Measurements from ENCODE around the gene HLCS.

Gene HLCS

DNA sequence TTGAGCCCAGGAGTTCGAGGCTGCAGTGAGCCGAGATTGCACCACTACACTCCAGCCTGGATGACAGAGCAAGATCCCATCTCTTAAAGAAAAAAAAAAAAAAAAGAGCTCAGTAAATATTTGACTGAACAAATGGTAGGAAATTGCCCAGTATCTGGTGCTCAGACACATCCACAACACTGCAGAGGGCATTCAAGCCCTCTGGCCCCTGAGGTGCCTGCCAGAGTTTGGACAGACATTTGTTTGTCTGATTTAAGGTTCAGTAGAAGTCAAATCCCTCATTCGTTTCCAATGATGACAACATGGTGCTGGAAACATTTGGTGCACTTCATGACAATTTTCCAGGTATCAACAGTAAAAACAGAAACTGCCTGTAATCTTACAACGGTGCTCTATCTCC, 86.6 kb downstream of the HLCS start:
- no peak for DNase-seq

DNA sequence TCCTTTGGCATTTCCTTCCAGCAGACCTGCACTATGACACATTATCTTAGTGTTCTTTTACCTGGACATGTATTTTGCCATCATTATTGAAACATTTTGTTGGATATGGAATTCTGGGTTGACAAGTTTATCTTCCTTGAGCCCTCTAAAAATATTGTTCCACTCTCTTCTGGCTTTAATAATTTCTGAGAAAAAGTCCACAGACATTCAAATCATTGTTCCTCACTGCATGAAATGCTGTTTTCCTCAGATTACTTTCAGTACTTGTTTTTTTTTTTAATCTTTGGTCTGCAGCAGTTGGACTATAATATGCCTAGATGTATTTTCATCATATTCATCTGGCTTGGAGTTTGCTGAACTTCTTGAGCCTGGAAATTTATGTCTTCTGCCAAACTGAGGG, 88.7 kb downstream of the HLCS start:
- no peak for DNase-seq

DNA sequence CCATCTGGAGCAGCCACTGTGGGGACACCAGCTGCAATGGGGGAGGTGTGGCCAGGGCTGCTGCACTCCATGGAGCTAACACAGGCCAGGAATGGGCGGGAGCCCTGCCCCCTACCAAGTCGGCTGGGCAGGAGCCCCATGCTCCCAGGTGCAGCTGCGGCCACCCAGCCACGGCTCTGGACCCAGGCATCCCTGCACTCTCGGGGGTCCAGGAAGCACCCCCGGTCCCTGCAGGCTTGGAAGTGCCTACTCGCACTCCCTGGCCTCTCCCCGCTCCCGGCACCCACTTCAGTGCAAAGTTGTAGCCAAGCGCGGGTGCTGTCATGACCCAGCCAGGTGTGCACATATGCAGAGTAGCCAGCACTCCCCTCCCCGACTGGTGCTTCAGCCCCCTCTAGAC, 91.8 kb downstream of the HLCS start:
- no peak for DNase-seq

DNA sequence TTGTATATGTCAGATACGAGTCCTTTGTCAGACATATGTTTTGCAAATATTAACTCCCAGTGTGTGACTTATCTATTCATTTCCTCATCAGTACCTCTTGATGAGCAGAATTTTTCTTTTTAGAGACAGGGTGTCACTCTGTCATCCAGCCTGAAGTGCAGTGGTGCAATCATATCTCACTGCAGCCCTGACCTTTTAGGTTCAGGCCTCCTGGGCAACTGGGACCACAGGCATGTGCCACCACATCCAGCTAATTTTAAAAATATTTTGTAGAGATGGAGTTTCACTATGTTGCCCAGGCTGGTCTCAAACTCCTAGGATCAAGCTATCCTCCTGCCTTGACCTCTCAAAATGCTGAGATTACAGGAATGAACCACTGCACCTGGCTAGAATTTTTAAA, 93.0 kb downstream of the HLCS start:
- no peak for DNase-seq

DNA sequence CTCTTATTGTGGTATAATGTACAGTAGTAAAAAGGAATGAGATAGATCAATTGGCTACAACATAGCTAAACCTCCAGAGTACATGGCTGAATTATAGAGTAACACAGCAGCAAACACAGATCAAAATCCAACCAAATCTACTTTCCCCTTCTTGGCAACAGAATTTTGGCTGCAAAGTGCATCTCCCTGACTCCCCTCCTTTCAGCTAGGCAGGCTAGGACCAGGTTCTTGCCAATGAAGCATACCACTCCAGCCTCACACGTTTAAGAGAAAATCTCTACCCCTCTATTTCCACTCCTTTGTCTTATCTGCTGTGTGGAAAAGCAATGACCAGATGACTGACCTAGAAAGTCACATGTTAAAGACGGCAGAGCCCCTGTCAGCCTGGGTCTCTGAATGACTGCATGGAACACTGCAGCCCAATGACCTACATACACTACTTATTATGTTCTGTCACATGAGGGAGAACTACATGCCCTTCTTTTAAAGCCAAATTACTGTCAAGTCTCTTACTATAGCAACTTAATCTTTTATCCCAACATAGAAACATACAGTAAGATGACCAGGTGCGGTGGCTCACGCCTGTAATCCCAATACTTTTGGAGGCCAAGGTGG, 99.1 kb downstream of the HLCS start:
- DNase-seq = no peak

DNA sequence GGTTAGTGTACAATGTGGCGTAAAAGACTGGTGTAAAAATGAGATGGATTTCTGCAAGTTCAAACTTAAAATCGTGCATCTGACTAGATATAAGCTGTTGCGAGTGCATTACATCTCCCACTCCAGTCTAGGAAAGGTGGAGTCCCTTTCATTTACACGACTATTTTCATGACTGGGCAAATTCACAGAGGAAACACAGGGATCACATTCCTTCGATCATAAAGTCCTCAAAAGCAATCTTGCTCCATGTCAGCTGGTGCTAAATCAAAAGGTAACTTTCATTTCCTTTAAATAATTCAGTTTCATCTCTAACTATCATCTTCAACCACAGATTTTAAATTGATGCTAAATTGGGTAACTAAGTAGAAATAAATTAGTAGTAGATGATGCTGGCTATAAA, 100.0 kb downstream of the HLCS start:
- no peak for DNase-seq

DNA sequence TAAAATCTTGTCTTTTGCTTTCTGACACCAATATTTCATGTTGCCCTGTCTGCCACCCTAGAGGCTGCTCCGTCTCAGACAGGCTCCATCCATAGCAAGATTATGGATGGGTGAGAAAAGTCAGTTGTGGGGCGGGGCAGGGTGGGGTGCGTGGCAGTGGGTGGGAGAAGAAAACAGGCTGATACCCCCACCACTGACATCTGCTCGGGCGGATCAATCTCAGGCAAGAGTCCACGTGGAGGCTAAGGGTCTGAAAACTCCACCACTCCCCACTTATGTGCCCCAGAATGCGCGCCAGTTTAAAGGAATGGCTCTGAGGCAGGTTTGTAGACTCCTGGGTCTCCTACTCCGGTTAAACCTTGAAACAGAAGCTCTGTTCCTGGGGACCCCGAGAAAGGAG, 101.5 kb downstream of the HLCS start:
- no peak for DNase-seq

DNA sequence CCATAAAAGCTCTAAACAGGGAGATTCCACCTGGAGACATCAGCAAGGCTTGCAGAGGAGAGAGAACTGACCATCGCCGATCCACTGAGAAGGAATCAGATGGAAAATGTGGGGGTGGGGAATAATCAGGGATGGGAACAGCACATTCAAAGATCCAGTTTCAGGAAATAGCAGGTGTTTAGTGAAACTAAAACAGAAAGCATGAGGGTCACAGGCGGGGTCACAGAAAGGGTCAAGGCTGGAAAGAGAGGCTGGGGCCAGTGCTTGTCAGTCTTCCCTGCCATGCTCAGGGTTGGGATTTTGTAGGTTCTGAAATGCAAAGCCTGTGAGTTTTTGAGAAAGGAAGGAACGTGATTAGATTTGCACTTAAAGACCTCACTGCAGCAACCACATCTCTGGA, 103.2 kb downstream of the HLCS start:
- DNase-seq = no peak

DNA sequence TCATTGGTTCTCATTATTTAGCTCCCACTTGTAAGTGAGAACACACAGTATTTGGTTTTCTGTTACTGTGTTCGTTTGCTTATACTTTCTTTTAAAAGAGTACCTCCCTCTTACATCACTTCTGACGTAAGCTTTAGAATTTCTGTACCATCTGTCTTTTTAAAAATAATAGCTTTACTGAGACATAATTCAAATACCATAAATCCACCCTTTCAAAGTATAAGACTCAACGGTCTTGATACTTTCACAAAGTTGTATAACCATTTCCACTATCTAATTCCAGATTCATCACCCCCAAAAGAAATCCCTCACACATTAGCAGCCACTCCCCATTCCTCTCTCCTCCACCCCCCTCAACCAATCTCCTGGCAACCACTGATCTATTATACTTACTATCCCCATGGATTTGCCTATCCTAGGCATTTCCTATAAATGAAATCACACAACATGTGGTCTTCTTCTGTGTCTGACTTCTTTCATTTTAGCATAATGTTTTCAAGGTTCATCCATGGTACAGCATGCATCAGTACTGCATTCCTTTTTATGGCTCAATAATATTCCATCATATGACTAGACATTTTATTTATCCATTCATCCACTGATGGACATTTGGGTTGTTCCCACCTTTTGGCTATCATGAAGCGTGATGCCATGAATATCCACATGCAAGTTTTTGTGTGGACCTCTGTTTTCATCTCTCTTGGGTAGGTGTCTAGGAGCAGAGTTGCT, 104.7 kb downstream of the HLCS start:
- no peak for DNase-seq

DNA sequence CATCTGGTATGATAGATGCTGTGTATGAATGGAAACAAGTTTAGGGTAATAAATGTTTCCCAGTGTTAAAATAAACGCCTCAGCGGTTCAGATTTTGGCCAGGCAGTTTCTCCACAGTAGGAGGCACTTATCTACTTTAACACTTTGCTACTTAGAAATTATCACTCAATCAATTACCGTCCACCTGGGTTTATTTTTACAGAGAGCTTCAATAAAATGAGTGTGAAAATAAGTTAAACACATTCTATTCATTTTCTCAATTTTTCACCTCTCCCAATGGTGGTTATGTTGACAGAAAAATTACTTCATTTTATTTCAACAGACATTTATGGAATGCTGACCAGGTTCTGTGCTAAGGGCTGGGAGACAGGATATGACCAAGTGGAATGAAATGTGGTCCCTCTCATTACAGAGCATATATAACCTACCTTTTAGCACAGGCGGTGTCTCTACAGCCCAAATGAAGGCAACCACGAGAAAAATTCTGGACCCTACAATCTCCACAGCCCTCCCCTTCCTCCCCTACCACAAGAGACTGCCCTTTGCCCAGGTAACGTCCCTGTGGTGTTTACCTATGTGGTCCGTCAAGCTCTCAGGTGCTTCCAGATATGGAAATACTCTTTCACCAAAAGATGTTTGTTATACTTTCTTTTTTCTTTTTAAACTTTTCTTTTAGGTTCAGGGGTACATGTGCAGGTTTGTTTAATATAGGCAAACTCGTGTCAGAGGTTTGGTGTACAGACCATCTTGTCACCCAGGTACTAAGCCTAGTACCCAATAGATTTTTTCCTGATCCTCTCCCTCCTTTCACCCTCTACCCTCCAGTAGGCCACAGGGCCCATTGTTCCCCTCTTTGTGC, 105.5 kb downstream of the HLCS start:
- DNase-seq = no peak

DNA sequence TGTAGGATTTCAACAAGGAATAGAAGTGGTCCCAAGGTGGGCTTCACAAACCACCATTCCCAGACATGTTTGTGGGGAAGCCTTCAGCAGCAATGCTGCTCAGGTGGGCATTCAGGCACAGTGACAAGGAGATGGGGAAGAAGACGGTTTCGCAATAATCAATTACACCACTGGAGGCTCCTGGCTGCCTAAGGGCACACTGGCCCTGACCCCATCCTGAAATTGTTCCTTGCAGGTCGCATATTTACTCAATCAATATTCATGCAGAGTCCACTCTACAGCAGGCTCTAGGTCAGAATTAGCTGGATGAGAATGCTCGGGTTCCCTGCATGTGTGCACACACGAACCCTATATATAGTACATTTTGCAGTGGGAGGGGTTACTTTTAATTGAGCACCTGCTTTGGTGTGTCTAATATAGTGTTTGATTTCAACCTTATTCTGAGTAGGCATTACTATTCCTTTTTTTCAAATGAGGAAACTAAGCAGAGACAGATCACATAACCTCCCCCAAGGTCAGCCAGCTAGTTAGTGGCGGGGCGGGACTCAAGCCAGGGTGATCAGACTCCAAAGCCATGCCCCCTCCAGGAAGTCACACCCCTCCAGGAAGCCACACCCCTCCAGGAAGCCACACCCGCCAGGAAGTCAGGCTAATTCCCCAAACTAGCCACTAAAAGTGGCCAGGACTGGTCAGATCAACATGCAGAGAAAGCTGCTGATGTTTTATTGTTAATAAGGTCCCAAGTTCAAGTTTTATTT, 106.5 kb downstream of the HLCS start:
- DNase-seq = peak; percentile 91

DNA sequence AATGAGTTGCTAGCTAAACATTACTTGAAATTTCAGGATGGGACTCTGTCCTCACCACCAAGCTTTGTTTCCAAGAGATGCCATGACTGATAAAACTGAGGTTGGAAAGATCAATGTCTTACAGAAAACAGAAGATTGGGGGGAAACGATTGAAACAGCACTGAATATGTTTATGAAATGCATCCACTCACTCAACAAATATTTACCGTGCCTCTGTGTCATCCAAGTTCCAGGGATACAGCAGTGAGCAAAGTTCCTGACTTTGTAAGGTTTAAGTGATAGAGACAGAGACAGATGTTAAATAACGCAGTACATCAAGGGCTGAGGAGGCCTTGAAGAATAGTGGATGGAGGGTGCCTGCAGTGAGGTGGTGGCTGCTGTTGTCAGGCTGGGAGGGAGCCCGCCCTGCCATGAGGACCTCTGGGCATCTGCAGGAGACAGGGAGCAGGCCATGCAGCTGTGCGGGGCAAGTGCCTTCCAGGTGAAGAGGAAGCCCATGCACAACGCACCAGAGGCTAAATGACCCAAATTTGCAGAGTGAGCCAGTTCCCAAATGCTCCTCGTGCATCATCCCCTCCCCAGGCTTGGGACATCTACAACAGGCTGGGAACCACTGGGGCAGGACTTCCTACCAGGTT, 108.0 kb downstream of the HLCS start:
- DNase-seq = no peak

DNA sequence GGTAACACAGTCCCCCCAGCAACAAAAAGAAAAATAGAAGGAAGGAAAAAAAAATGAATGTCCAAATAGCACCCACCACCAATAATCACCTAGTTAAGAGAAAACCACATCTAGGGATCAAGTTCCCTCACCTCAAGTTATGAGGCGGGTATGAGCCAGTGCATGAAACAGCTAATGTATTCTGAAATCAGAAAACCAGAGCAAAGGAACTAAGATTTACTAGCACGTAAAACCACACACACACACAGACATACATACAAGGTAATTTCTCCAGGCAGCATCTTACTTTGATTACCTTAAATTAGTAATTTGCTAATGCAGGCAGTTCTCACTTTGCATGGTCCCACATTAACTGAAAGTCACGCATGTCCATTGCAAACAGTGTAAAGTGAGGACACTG, 109.8 kb downstream of the HLCS start:
- no peak for DNase-seq

DNA sequence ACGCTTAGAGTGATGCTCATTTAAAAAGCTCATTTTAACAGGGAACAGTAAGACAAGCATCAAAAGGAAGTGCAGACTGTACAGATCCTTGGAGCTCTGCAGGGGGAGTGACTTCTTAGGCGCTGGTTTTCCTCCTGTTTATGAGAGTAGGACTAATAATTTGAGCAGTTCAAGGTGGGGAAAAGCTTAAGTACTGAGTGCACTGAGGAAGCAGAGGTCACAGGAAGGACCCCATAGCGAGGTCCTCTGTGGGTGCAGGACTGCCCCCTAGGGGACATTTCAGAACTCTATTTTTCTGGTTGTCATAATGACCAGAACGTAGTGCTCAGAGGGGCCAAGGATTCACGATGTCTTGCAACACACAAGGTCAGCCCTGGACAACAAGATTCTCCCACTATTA, 112.1 kb downstream of the HLCS start:
- DNase-seq = peak; percentile 33

DNA sequence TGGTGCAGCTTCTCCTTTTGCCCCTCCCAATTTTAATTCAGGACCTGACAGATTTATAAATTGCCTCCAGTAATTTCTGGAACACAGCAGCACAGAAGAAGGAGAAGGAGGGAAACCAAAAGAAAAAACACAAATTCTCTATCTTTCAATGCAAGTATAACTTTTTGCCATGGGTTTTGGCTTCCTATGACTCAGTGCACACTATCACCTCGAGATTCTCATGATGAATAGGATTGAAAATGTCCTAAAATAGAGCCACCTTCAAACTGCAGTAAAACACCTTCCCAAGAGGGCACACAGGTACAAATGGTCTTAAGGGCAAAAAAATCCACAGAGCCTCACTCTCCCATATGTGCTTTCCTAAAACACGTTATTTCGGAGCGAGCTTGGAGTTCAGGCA, 113.6 kb downstream of the HLCS start:
- no peak for DNase-seq

DNA sequence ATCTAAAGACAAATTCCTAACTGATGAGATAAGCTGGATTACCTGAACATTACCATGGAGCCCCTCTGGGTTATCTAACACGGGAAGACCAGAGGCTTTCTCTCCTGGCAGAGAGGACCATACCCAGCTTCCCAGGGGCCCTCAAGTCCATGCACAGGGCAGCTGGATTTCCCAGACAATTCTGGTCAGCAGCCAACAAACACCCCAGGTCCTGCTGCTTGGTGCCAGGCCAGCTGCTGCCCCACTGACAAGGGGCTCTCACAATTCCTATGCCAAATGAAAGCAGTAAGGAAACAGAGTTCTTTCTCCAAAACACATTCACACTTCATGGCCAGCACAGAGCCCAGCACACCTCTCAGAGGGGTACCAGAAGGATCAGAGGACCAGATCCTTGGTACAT, 114.2 kb downstream of the HLCS start:
- no peak for DNase-seq

DNA sequence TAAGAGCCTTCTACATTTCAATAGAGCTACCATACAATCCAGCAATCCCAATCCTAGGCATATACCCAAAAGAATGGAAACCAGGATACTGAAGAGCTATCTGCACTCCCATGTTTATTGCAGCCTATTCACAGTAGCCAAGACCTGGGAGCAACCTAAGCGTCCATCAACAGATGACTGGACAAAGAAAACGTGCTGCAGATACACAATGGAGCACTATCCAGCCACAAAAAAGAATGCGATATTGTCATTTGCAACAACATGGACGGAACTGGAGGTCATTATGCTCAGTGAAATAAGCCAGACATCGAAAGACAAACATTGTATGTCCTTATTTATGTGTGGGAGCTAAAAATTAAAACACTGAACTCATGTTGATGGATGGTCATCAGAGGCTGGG, 115.3 kb downstream of the HLCS start:
- no peak for DNase-seq

DNA sequence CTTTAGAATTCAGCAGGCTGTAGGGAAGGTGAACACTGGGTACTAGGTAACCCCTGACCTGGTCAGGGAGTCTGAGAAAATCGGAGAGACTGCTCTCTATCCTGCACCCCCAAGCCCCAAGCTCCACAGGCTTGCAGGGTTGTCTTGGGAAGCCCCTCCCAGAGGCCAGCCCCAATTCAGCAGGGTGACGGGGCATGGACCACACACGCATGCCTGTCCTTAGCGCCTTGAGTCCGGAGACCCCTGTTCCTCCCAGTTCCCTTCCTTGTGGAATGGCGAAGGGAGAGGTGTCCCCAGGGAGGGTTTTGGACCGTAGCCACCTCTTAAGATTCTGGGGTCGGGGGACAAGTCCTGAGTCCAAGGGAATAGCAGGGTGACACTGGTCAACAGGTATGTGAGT, 116.1 kb downstream of the HLCS start:
- DNase-seq = no peak

DNA sequence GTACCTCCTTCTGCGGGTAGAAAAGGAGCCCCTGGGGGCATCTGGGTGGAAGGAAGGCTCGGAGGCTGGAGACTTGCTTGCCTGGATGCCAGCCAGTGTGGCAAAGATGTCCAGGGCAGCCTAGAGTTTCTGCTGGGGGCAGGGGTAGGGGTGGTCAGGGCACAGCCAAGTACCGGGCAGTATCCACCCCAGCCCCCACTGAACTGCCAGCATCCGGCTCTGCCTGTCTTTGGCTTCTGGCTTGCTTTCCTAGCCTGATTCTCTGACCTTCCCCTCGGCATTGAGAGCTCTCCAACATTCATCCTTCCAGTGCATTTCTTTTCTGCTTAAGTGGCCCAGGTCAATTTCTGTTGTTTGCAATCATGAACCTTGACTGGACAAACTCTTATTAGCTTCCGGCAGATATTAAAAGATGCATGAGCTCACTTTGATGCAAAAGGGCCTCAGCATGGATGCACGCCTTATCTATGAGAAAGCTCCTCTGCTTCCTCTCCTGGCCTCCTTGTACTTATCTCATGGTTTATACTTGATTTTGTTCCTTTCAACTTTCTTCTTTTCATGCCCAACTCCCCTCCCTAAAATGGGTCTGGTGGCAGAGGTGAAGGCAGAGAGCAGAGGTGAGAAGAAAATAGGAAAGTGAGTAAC, 116.9 kb downstream of the HLCS start:
- no peak for DNase-seq

DNA sequence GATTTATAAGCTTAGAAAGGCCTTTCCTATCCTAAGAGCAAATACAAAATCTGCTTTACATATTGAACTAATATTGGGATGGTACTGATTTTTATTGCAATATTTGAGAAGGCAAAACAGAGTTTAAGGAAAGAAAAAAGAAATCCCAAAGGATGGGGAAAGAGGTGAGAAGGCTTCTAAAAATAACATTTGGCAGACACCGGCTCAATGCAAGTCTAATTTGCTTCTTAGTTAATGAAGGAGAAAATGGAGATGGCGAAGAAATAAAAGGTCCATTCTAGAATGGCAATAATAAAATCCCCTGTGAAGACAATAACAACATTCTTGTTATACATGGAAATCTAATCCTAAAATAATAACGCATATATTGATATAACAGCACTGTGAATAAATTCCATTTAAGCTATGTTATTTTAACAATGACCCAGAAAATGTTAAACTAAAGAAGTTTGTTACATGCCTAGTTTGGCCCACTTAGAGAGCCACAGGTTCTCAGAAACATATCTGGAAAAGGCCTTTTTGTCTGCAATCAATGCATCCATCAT, 117.7 kb downstream of the HLCS start:
- DNase-seq = no peak

DNA sequence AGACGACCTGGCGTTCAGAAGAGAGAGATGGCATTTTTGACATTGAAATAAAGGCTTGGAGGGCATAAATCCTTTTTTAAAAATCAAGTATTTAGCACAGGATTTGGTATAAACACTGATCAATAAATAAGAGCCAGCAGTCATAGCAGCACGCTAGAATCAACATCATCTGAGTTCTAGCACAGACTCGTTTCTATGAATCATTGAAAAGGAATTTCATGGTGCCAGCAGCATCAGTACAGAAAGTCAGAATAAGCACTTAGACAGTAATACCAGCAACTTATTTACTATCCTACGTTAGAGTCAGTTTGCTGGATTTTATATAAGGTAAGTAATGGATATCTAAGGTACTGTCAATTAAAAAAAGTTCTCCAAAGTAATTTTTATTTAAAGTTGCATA, 119.3 kb downstream of the HLCS start:
- DNase-seq = no peak

DNA sequence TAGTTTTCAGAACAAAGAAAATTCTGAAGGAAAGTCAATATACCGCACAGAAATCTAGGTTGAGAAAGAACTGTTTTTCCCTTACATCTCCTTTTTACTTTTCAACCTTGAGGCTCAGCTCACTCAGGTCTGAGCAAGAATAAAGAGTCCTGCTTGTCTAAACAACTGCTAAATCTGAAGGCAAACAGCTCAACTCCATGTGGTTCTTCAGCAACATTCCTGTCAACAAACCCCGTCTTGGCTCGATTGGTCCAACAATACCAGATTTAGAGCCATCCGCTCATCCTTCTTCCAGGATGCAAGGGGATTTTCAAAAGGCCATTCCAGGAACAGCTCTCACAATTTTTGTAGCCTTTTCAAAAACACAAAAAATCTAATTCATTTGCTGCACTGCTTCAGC, 119.8 kb downstream of the HLCS start:
- DNase-seq = no peak
